HT1080 (cell line): ENCODE data around the gene GPR173. TPM values are rescaled to one million over a fixed set of nuclear protein-coding genes. Genes with fewer than 3 reads are reported as not detected.

Source experiments
- DNase-seq: peaks from one replicate; pipeline ENCODE4 v3.0.0-alpha.2; 2015; ENCODE audit warnings: low read depth
- total RNA-seq: library from RNA; depleted of rRNA; stranded (reverse); fragments of >200 nt; shearing (Covaris generic); gene quantifications from 2 replicates; pipeline ENCODE4 v1.2.3, GENCODE V29; 2014

Gene GPR173
- total RNA-seq, 1 experiment from 2014 or later: 3.3 TPM

DNA sequence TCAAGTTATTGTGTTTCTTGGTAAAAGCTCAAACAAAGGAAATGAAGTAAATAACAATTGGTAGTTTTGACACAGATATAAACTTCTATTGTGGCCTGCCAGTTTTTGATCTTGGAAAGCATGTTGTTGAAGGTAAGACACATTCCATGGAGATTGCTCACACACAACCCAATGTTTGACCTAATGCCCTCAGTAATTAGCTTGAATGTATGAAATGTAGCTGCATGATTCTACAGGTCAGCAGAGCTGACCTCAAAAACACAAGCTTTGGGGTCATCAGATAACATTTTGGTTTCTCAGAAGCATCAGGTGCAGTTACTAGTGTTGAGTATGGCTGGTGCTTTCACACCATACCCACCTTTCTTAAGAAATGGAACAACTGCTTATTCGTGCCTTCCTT, 16.5 kb downstream of the GPR173 start:
- DNase-seq: no peak

DNA sequence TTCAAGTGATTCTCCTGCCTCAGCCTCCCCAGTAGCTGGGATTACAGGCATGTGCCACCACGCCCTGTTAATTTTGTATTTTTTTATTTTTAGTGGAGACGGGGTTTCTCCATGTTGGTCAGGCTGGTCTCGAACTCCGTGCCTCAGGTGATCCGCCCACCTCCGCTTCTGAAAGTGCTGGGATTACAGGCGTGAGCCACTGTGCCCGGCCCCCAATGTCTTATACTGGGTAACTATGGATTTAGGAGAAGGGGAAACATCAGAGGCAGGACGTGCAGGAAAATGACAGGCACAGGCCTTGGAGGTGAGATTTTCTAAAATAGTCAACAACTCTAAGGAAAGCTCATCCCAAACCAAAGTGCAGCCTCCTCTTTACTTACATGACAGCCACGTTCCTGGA, 22.5 kb downstream of the GPR173 start:
- DNase-seq: no peak

DNA sequence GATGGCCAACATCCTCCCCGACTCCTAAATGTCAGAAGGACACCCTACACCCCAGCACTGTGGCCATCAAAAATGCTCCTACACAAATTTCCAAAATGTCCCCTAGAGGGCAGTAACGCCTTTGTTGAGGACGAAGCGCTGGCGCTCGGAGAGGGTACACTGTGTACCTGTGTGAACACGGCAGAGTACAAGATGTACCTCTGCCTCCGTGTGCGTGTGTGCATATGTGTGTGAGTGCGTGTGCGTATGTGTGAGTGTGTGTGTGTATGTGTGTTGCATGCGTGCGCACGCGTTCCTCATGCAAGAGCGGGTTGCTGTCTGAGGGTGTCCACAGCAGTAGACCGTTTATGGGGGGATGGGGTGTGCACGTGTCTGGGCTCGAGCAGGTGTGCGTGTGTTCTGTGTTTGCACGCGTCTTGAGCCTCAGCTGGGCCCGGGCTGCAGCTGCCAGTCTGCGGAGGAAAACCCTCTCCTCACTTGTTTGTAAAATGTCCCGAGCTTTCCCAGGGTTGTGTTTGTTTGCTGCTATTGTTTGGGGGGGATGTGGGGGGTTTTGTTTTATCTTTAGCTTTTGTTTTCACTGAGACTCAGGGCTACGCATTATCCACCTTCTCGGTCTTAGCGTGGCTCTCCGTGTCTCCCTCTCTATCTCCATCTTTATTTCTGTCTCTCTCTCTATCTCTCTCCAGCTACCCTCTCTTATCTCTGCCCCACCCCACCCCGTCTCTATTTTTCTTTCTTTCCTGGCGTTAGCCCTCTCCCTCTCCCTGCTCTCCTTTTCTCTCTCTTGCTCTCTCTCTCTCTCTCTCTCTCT, 23.2 kb downstream of the GPR173 start:
- DNase-seq: peak; percentile 55

DNA sequence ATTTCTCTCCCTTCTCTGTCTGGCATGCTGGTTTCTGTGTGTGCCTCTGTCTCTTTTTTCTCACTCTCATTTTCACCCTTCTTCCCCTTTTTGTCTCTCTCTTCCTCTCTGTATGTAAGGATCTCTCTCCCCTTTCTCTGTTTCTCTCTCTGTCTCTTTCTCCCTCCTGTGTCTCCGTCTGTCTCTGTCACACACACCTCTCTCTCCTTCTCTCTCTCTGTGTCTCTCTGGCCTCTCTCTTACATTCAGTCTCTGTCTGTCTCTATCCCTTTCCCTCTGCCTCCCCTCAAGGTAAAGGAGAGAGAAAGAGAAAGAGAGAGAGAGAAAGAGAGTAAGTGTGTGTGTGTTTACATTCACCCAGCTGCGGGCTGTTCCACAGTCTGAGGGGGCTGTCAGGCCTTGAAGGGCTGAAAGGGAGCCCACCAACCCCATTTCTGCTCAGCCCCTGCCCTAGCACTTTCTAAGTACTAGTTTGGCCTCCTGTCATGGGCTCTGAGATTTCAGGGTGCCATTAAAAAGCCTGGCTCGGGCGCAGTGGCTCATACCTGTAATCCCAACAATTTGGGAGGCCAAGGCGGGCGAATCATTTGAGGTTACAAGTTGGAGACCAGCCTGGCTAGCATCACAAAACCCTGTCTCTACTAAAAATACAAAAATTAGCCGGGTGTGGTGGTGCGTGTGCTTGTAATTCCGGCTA, 24.0 kb downstream of the GPR173 start:
- no peak for DNase-seq

DNA sequence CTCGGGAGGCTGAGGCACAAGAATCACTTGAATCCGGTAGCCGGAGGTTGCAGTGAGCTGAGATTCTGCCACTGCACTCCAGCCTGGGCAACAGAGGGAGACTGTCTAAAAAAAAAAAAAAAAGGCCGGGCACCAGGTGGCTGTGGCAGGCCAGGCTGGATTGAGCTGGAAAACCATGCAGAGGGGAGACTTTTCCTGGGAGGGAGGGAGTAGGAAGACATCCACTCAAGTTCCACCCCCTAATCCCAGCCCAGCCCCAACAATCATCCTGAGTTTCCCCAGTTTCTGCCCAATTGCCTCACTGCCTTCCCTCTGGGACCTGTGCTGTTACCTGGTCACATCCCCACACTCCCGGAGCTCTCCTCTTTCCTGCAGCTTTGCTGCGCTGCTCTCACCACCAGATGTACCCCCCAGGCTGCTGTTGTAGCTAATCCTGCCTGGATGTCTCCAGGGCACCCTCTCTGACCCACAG, 24.6 kb downstream of the GPR173 start:
- DNase-seq: no peak

DNA sequence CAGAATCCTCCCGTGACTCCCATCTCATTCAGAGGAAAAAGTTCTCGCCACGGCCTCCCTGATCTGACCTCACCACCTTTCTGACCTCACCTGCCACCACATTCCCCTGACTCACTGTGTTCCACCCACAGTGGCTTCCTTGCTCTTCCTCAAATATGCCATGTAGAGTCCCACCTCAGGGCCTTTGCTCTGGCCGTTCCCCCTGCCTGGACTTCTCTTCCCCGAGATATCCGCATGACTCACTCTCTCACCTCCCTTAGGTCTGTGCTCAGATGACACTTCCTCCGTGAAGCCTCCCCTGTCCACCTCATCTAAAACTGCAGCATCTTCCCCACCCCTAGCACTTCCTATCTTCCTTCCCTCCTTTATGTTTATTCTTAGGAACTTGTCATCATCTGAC, 26.4 kb downstream of the GPR173 start:
- peak; percentile 29 for DNase-seq

DNA sequence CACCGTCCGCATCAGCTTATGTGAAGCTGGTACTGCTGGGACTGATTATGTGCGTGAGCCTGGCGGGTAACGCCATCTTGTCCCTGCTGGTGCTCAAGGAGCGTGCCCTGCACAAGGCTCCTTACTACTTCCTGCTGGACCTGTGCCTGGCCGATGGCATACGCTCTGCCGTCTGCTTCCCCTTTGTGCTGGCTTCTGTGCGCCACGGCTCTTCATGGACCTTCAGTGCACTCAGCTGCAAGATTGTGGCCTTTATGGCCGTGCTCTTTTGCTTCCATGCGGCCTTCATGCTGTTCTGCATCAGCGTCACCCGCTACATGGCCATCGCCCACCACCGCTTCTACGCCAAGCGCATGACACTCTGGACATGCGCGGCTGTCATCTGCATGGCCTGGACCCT, 28.1 kb downstream of the GPR173 start:
- no peak for DNase-seq

DNA sequence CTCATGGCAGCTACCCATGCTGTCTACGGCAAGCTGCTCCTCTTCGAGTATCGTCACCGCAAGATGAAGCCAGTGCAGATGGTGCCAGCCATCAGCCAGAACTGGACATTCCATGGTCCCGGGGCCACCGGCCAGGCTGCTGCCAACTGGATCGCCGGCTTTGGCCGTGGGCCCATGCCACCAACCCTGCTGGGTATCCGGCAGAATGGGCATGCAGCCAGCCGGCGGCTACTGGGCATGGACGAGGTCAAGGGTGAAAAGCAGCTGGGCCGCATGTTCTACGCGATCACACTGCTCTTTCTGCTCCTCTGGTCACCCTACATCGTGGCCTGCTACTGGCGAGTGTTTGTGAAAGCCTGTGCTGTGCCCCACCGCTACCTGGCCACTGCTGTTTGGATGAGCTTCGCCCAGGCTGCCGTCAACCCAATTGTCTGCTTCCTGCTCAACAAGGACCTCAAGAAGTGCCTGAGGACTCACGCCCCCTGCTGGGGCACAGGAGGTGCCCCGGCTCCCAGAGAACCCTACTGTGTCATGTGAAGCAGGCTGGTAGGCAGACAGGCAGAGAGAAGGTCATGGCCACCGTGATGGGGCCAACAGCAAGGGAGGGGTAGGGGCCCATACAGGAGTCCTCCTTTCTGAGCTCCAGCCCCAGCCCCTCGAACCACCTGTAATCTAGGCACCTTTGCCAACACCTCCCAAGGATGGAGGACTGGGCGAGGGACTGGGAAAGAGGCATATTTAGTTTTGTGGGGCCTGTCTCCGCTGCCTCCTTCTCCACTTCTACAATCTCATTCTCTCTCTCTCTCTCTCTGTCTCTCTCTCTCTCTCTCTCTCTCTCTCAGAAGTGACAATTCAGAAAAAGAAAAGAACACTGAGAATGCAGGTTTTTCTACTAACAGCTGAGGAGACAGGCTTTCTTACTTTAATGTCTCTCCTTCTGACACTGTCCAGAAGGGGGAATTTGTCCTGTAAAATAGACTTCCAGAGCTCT, 28.9 kb downstream of the GPR173 start:
- no peak for DNase-seq

DNA sequence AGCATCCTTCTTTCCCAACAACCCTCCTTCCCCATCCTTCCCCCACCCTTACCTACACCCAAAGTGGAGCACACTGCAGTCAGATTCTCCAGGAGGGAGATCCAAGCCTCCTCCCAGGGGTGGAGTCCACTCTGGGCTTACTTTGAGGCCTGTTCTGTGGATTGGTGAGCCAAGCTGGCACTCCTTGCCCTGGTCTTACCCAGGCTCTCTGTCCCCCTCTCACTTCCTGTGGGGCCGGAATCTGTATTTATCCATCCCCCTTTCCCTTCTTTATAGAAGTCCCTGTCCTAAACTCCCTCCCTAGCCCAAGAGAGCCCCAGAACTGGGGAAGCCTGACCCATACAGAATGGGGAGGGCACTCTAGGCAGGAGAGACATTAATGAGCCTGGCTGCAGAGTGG, 30.4 kb downstream of the GPR173 start:
- no peak for DNase-seq

DNA sequence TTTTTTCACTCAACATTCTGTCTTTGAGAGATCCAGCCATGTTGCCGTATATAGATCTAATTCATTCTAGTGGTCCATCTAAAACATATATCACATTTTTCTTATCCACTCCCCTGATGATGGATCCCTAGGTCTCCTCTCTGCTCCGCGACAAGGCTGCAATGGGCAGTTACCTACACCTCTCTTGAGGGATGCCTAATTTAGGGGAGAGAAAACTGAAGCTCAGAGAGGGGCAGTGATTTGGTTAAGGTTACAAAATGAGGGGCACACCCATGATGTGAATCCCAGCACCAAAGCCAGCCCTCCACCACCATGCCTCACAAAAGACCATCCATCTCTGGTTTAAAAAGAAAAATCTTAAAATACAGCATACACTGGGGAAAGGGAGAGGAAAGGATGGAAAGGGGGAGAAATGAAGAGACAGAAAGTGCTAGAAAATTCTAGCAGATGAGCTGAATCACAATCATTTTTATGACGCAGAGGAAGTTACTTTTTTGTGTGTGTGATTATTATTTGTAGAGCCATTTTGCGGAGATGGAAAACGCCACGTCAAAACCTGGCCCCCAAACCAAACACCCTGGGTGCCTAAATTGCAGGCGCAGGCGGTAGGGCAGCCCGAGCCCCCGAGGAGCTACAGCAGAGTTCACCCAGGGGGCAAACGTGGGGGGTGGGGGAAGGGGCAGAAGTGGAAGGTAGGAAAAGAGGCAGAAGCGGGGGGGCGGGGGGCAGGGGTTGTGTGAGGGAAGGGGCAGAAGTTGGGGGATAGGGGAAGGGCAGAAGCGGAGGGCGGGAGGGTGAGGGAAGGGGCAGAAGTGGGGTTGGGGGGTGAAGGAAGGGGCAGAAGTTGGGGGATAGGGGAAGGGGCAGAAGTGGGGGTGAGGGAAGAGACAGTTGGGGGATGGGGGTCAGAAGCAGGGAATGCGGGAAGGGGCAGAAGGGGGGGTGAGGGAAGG, 32.3 kb downstream of the GPR173 start:
- no peak for DNase-seq

DNA sequence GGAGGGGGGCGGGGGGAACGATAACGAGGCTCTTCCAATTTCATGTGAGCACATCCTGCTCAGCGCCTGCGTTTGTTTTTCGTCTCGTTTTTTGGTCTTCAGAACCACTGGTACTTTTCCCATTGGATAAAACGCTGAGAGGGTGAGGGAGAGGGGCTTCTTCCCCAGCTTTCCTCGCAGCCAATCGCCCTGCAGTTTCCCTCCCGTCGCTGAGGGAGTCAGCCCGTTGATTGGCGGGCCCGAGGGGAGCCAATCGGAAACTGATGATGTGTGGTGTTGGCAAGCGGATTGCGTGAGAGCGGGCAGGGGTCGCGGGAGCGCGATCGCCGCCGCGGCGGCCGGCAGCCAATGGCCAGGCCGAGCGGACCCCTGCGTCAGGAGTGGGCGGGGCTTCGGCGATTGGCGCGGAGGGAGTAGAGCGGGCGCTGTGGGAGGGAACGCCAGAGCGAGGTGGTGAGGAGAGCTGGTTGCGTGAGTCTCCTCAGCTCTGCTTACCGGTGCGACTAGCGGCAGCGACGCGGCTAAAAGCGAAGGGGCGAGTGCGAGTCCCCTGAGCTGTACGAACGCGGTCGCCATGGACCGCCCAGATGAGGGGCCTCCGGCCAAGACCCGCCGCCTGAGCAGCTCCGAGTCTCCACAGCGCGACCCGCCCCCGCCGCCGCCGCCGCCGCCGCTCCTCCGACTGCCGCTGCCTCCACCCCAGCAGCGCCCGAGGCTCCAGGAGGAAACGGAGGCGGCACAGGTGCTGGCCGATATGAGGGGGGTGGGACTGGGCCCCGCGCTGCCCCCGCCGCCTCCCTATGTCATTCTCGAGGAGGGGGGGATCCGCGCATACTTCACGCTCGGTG, 33.6 kb downstream of the GPR173 start, which contains the start of gene TSPYL2:
TSS of gene TSPYL2 (plus strand) at position 443 of the 848 bp plus-strand sequence. CDS start at position 575, 132 bp downstream.
- peak; percentile 95 for DNase-seq

DNA sequence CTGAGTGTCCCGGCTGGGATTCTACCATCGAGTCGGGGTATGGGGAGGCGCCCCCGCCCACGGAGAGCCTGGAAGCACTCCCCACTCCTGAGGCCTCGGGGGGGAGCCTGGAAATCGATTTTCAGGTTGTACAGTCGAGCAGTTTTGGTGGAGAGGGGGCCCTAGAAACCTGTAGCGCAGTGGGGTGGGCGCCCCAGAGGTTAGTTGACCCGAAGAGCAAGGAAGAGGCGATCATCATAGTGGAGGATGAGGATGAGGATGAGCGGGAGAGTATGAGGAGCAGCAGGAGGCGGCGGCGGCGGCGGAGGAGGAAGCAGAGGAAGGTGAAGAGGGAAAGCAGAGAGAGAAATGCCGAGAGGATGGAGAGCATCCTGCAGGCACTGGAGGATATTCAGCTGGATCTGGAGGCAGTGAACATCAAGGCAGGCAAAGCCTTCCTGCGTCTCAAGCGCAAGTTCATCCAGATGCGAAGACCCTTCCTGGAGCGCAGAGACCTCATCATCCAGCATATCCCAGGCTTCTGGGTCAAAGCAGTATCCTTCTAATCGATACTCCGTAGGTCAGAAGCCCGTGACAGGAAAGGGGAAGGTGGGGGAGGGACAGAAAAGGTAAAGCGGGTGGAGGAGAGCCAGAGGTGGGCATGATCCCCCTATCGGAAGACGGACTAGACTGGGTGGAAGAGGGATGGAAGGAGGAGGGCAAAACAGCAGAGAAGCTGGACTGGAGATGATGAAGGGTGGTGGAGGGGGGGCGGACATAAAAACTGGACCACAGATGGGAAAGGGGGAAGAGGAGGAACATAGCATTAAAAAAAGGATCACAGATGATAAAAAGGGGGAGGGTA, 34.4 kb downstream of the GPR173 start:
- no peak for DNase-seq

DNA sequence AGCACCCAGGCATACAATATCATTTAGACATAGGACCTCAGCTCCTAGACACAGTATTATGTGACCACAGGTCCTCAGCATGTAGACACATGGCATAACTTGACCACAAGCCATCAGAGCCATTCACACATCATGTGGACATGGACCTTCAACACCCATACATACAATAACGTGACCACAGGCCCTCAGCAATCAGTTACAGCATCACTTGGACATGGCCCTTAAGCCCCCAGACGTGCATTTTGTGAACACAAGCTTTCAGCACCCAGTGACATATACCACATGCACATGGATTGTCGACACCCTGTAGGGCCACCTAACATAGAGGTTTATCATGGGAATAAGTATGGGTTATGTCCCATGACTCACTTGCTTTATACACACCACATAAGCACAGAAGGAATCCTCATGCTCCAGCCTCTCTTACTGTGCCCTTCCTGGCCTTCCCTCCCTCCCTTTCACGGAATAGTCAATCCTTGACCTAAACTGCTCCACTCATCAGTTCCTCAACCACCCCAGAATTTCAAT, 35.5 kb downstream of the GPR173 start:
- no peak for DNase-seq

DNA sequence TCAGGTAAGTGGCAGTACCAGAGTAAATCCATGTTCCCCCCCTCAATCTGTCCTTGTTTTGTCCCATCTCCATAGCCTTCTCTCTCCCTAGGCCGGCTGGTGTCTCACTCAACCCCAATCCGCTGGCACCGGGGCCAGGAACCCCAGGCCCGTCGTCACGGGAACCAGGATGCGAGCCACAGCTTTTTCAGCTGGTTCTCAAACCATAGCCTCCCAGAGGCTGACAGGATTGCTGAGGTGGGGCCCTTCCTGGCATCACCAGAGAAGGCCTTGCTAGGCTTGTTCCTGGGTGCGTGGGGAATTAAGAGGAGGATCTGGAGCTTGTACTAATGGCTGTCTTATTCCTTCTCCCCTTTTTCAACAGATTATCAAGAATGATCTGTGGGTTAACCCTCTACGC, 36.3 kb downstream of the GPR173 start:
- no peak for DNase-seq

DNA sequence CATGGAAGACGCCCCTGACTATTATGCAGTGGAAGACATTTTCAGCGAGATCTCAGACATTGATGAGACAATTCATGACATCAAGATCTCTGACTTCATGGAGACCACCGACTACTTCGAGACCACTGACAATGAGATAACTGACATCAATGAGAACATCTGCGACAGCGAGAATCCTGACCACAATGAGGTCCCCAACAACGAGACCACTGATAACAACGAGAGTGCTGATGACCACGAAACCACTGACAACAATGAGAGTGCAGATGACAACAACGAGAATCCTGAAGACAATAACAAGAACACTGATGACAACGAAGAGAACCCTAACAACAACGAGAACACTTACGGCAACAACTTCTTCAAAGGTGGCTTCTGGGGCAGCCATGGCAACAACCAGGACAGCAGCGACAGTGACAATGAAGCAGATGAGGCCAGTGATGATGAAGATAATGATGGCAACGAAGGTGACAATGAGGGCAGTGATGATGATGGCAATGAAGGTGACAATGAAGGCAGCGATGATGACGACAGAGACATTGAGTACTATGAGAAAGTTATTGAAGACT, 37.2 kb downstream of the GPR173 start:
- no peak for DNase-seq

DNA sequence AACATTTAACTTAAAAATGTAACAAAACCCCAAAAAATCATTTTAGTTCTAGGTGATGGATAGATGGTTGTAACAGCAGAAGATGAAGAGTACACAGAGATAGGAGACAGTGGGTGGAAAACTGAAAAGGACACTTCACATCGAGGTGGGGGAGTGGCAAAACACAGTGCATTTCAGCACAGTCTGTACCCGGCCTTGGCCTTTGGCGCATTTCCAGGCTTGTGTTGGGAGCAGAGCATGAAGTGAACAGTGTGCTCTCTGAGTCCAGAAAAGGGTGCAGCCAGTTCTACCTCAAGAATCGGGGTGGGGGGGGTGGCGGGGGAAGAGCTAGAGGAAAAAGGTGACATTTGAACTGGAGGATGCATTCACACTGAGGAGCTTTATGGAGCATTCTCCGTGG, 37.9 kb downstream of the GPR173 start:
- no peak for DNase-seq

DNA sequence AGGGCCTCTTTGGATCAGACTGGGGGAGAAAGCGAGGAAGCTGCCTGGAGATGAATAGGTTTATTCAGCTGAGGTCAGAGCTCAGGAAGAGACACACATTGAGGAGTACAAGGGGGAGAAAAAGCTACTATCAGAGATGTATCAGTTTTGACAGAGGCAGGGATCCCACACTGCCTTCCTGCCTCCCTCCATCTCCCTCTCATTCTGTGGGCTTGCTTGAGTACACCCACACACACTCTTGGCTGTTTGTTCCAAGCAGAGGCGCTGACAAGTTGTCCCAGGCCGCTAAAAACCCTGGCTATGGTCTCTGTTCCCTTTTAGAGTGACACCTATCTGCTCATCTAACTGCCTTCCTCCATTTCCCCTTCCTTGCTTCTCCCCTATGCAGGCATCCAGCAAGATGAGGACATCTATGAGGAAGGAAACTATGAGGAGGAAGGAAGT, 38.8 kb downstream of the GPR173 start:
- no peak for DNase-seq
